ENCODE results near the gene GSTA1.

DNA sequence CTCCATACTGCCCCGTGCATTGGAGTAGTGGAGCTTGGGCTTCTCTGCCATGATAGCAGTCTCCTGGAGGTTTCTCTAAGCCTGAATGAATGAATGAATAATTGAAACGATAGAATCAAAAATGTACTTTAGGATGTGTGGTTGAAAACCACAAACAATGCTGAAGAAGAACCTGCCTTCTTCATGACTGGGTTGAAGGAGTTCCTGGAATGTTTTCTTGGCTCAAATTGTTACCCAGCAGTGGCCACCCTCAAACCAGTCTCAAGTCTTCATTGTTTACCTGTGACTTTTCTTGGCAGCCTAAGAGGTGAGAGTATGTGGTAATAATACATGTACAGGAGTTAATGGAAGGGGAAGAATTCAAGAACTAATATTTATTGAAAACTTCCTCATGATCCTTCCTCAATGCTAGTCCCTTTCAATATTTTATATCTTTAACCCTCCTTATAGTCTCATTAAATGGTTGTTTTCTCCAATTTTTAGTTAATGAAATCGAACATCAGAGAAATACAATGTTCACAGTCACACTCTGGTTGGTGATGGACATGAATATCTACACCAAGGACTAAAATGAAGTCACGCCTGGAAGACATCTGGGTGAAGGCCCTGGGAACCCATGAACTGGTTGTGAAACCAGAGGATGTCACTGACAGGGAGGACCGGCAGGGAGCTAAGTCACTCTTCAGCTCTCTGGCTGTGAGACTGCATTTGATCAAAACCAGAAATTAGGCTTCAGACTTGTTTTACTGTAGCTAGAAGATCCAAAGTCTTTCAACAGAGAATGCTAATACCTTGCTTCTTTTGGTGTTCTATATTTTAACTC is 37.4 kb upstream of the GSTA1 start, which contains the start of gene GSTA5:
- TF ChIP-seq POLR2AphosphoS5 (IDR thresholded peaks at IDR 0.05; ENCODE audit: low read depth, low read length) (no peak), TCF7L2 (IDR thresholded peaks at IDR 0.05; ENCODE audit: low read depth, low read length) (no peak), SIN3A (IDR thresholded peaks at IDR 0.05; ENCODE audit: borderline replicate concordance, insufficient read depth, low read depth, low read length) (no peak)
- TF ChIP-seq, protein P1, sequence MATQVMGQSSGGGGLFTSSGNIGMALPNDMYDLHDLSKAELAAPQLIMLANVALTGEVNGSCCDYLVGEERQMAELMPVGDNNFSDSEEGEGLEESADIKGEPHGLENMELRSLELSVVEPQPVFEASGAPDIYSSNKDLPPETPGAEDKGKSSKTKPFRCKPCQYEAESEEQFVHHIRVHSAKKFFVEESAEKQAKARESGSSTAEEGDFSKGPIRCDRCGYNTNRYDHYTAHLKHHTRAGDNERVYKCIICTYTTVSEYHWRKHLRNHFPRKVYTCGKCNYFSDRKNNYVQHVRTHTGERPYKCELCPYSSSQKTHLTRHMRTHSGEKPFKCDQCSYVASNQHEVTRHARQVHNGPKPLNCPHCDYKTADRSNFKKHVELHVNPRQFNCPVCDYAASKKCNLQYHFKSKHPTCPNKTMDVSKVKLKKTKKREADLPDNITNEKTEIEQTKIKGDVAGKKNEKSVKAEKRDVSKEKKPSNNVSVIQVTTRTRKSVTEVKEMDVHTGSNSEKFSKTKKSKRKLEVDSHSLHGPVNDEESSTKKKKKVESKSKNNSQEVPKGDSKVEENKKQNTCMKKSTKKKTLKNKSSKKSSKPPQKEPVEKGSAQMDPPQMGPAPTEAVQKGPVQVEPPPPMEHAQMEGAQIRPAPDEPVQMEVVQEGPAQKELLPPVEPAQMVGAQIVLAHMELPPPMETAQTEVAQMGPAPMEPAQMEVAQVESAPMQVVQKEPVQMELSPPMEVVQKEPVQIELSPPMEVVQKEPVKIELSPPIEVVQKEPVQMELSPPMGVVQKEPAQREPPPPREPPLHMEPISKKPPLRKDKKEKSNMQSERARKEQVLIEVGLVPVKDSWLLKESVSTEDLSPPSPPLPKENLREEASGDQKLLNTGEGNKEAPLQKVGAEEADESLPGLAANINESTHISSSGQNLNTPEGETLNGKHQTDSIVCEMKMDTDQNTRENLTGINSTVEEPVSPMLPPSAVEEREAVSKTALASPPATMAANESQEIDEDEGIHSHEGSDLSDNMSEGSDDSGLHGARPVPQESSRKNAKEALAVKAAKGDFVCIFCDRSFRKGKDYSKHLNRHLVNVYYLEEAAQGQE (IDR thresholded peaks at IDR 0.05; ENCODE audit: insufficient read depth in 1 of 2, low read depth in 2 of 2, low read length in 1 of 2) = no peak
- TF ChIP-seq, protein P2, sequence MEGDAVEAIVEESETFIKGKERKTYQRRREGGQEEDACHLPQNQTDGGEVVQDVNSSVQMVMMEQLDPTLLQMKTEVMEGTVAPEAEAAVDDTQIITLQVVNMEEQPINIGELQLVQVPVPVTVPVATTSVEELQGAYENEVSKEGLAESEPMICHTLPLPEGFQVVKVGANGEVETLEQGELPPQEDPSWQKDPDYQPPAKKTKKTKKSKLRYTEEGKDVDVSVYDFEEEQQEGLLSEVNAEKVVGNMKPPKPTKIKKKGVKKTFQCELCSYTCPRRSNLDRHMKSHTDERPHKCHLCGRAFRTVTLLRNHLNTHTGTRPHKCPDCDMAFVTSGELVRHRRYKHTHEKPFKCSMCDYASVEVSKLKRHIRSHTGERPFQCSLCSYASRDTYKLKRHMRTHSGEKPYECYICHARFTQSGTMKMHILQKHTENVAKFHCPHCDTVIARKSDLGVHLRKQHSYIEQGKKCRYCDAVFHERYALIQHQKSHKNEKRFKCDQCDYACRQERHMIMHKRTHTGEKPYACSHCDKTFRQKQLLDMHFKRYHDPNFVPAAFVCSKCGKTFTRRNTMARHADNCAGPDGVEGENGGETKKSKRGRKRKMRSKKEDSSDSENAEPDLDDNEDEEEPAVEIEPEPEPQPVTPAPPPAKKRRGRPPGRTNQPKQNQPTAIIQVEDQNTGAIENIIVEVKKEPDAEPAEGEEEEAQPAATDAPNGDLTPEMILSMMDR (IDR thresholded peaks at IDR 0.05) = no peak
